ENCODE measurements around the gene RTN4. TPM values are rescaled to one million over a fixed set of nuclear protein-coding genes. Genes with fewer than 3 reads are reported as not detected.

RTN4 gene
- total and polyA plus RNA-seq, 2 of the 4 experiments (the other 2 are of a cell fraction): 77.8 to 588 TPM

DNA sequence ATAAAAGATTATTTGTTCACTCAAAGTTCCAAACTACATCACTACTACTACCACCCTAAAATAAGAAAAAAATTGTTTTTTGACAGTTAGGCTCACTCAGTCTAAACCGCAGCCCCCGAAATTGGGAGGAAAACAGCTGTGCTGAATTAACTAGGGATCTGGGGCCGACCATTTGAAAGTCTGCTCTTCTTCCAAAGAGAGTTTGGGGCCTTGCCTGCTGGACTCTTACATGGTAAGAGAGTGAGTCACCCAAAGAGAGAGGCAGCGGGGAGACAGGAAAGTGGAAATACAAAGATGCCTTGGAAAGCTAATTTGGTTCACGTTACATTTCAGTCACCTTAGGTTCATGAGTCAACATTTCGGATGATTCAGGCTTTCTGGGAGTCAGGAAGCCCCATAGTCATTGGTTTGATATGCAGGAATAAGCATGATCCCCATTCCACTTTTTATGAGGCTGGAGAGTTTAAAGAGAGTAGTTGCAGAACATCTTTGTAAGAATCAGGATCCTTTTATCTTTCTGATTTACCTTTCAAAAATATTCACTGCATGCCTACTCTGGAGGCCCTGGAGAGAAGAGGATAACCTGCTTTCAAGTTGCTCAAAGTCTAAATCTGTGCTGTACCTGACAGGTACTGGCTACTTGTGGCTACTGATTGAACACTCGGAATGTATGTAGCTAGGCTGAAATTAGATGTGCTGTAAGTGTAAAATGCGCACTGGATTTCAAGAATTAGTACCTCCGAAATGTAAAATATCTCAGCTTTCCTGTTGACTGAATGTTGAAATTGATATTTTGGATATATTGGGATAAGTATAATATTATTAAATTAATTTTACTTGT is 995 bp upstream of the RTN4 start (continued):
- TF ChIP-seq RFX5 (IDR thresholded peaks at IDR 0.05; ENCODE audit: low read depth, low read length): no peak

DNA sequence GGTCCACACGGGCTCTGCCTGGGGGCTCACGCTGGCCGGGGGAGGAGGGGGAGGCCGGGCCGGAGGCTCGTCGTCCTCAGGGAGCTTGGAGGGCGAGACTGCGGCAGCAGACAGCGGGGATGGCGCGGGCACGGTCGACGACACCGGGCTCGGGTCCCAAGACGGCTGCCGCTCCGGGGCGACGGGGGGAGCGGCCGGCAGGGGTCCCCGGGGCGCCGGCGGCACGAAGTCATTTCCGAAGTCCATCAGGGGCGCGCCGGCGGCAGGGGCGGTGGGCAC is 491 bp downstream of the RTN4 start:
- H2AFZ ChIP-seq (replicated peaks; ENCODE audit: low read length, poor library complexity): peak overlapping the region; percentile 79
- peak overlapping the region; percentile 99 for H3K14ac ChIP-seq (replicated peaks; ENCODE audit: low read depth, low read length)
- H3K9ac ChIP-seq (ENCODE audit: low read depth, low read length): peak overlapping the region; percentile 97
- no peak overlapping the region for H2BK15ac ChIP-seq (ENCODE audit: low read depth, low read length)
- in situ Hi-C loops (cut with MboI; ENCODE audit: low sequenced_read_pairs) (loop anchor here (5.0 kb wide), 1 partner anchor 118 kb away; no protein-coding TSS in a partner anchor), dilution Hi-C loops (cut with HindIII; ENCODE audit: low sequenced_read_pairs, unreplicated experiment) (no loop called here), intact Hi-C loops (cut with micrococcal nuclease) (loop anchor here (1.0 to 10.0 kb wide), 6 partner anchors 51 to 325 kb away; partner anchors contain the start of genes CLHC1, EML6 and RPS27A)
- H3K9me1 ChIP-seq (ENCODE audit: insufficient read depth, low read length): peaks cover 4% of the 10 kb centered on the region; the same call in 1 of the 2 replicates
- H4K91ac ChIP-seq (ENCODE audit: insufficient read depth, low read depth, low read length): peak overlapping the region; percentile 97; the same call in 1 of the 2 replicates
- H3K56ac ChIP-seq (ENCODE audit: extremely low read depth, insufficient read depth, low read length): peak overlapping the region; percentile 94; the same call in 1 of the 2 replicates
- H3K4me3 ChIP-seq (ENCODE audit: insufficient read depth, low read depth, low read length): peak overlapping the region; percentile 70
- WGBS, 2 experiments (ENCODE audit: extremely low coverage in 2 of 2, insufficient read length in 1 of 2): 0% methylated on average over 22 of the region's 35 CpGs; no CpG with 5 or more reads in 1 of the 2 experiments
- no peaks in the 10 kb centered on the region; the same call in 1 of the 2 replicates for H3K4me1 ChIP-seq (ENCODE audit: control insufficient read depth, insufficient read depth, low read length)
- ChIA-PET POLR2A (ENCODE audit: unreplicated experiment) (interaction anchor here (0.9 to 1.8 kb wide), 7 partner anchors 15 to 121 kb away, joined by 3 to 7 read pairs (median 4); no protein-coding TSS in a partner anchor), CTCF (interaction anchor here (0.6 to 3.3 kb wide), 4 partner anchors 9 to 125 kb away, joined by 3 to 26 read pairs (median 6); no protein-coding TSS in a partner anchor)
- peak overlapping the region; percentile 32; the same call in 1 of the 2 replicates for H4K5ac ChIP-seq (ENCODE audit: low read depth, low read length)
- peak overlapping the region; percentile 95 for H3K27ac ChIP-seq (ENCODE audit: insufficient read depth, low read length)
- H2BK120ac ChIP-seq (ENCODE audit: low read depth, low read length): peak overlapping the region; percentile 84
- peaks cover 10 to 19% of the 10 kb centered on the region in 2 experiments; a peak in 3 of 4 replicates for H3K79me1 ChIP-seq (ENCODE audit: low read depth in 1 of 2, low read length in 2 of 2)
- H2BK5ac ChIP-seq (ENCODE audit: low read depth, low read length, poor library complexity, severe bottlenecking): peak overlapping the region; percentile 94
- H3K18ac ChIP-seq (ENCODE audit: low read depth, low read length): peak overlapping the region; percentile 75; the same call in 1 of the 2 replicates
- no TSS peak for BruUV-seq (replicated peaks)
- peak overlapping the region; percentile 97; the same call in 1 of the 2 replicates for H2AK5ac ChIP-seq (ENCODE audit: low read depth, low read length)
- H3K9me3 ChIP-seq (ENCODE audit: control insufficient read depth, insufficient read depth, low read length): no peaks in the 10 kb centered on the region
- ATAC-seq (ENCODE audit: low read depth) (no peak), DNase-seq (no peak)
- no peaks in the 10 kb centered on the region for H3K27me3 ChIP-seq (ENCODE audit: control insufficient read depth, insufficient read depth, low read length)
- peaks cover 2% of the 10 kb centered on the region for H3K36me3 ChIP-seq (ENCODE audit: control insufficient read depth, insufficient read depth, low read length)
- H2BK20ac ChIP-seq (ENCODE audit: low read depth, low read length): no peak overlapping the region
- peak overlapping the region; percentile 31 to 82; a peak in 2 of 4 replicates for H4K8ac ChIP-seq (ENCODE audit: low read depth in 2 of 2, low read length in 2 of 2)
- no peak overlapping the region for H3K23ac ChIP-seq (ENCODE audit: low read depth, low read length)
- H4K20me1 ChIP-seq (ENCODE audit: insufficient read depth, low read length): peaks cover 51% of the 10 kb centered on the region
- H3K4ac ChIP-seq (ENCODE audit: low read depth, low read length): peak overlapping the region; percentile 99
- H2AK9ac ChIP-seq (replicated peaks; ENCODE audit: low read depth, low read length, poor library complexity): peak overlapping the region; percentile 99
- no peak overlapping the region for H3K4me2 ChIP-seq (ENCODE audit: low read depth, low read length)
- no peak for TF ChIP-seq MAFK (IDR thresholded peaks at IDR 0.05; ENCODE audit: low read depth, low read length)
- TF ChIP-seq POLR2A (IDR thresholded peaks at IDR 0.05; ENCODE audit: low read depth, low read length): no peak
- no peak for TF ChIP-seq CEBPB (IDR thresholded peaks at IDR 0.05; ENCODE audit: low read depth, low read length)
- TF ChIP-seq RCOR1 (IDR thresholded peaks at IDR 0.05; ENCODE audit: insufficient replicate concordance, low read length): no peak
- TF ChIP-seq SMC3 (IDR thresholded peaks at IDR 0.05; ENCODE audit: low read depth, low read length): no peak
- no peak for TF ChIP-seq RFX5 (IDR thresholded peaks at IDR 0.05; ENCODE audit: low read depth, low read length)
- TF ChIP-seq MAZ (IDR thresholded peaks at IDR 0.05; ENCODE audit: borderline replicate concordance, low read depth, low read length): no peak
- no peak for TF ChIP-seq MXI1 (IDR thresholded peaks at IDR 0.05; ENCODE audit: borderline replicate concordance, low read depth, low read length)
- no peak for TF ChIP-seq RAD21 (IDR thresholded peaks at IDR 0.05; ENCODE audit: low read length)
- no peak for TF ChIP-seq USF2 (IDR thresholded peaks at IDR 0.05; ENCODE audit: low read depth, low read length)
- TF ChIP-seq, protein P1, sequence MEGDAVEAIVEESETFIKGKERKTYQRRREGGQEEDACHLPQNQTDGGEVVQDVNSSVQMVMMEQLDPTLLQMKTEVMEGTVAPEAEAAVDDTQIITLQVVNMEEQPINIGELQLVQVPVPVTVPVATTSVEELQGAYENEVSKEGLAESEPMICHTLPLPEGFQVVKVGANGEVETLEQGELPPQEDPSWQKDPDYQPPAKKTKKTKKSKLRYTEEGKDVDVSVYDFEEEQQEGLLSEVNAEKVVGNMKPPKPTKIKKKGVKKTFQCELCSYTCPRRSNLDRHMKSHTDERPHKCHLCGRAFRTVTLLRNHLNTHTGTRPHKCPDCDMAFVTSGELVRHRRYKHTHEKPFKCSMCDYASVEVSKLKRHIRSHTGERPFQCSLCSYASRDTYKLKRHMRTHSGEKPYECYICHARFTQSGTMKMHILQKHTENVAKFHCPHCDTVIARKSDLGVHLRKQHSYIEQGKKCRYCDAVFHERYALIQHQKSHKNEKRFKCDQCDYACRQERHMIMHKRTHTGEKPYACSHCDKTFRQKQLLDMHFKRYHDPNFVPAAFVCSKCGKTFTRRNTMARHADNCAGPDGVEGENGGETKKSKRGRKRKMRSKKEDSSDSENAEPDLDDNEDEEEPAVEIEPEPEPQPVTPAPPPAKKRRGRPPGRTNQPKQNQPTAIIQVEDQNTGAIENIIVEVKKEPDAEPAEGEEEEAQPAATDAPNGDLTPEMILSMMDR (conservative IDR thresholded peaks at IDR 0.05; ENCODE audit: low read depth, low read length): no peak
- TF ChIP-seq NFE2L2 (IDR thresholded peaks at IDR 0.05; ENCODE audit: low read depth, low read length): no peak
